Vagina (tissue), 2 donors: Measurements from ENCODE around the gene ZNF469. TPM values are rescaled to one million over a fixed set of nuclear protein-coding genes. Genes with fewer than 3 reads are reported as not detected.

Experiments used
- DNase-seq, 2 donors: peaks; one replicate each; pipeline ENCODE4 v3.0.0-alpha.2; 2017; ENCODE audit errors: extremely low spot score in 2 of 2
- H3K27ac ChIP-seq: fragments of 200-600 bp; sonication (generic); one replicate; pipeline ENCODE4 v1.5.1; 2019
- H3K27me3 ChIP-seq: fragments of 200-600 bp; sonication (generic); one replicate; pipeline ENCODE4 v1.5.1; 2019
- H3K36me3 ChIP-seq, 2 donors: fragments of 200-600 bp; sonication (generic); one replicate each; pipeline ENCODE4 v1.5.1; 2017 to 2019
- H3K4me1 ChIP-seq: fragments of 200-600 bp; sonication (generic); one replicate; pipeline ENCODE4 v1.5.1; 2019
- H3K4me3 ChIP-seq, 2 donors: fragments of 200-600 bp; sonication (generic); 1 replicate in 1 of 2; 2 replicates in 1 of 2; pipeline ENCODE4 v1.5.1; 2016 to 2019
- H3K9me3 ChIP-seq: fragments of 200-600 bp; sonication (generic); one replicate; pipeline ENCODE4 v1.5.1; 2019
- CTCF ChIP-seq, 3 experiments: fragments of 450-650 bp in 2 of 3; fragments of 200-600 bp in 1 of 3; sonication (generic) in 1 of 3; IDR thresholded peaks; one replicate each; pipeline ENCODE4 v1.5.1; 2017 to 2019; ENCODE audit warnings: antibody characterized with exemption in 3 of 3, mild to moderate bottlenecking in 2 of 3, moderate library complexity in 2 of 3
- POLR2A ChIP-seq, 2 donors: fragments of 450-650 bp; IDR thresholded peaks; one replicate each; pipeline ENCODE4 v1.6.1; 2017; ENCODE audit warnings: antibody characterized with exemption in 2 of 2, mild to moderate bottlenecking in 2 of 2, moderate library complexity in 2 of 2
- POLR2AphosphoS5 ChIP-seq, 2 donors: sonication (generic); formaldehyde crosslinking; IDR thresholded peaks; one replicate each; pipeline ENCODE4 v1.9.0; 2017; ENCODE audit warnings: antibody characterized with exemption in 2 of 2, mild to moderate bottlenecking in 2 of 2, low read depth in 1 of 2; ENCODE audit not compliant: insufficient read depth in 1 of 2
- intact Hi-C: fragments of 100-400 bp; cut with DNase I; formaldehyde crosslinking; loops from one replicate; pipeline ENCODE4 v1.15.1; 2023
- total RNA-seq: library from RNA; depleted of rRNA; stranded (reverse); fragments of >200 nt; gene quantifications from one replicate; pipeline ENCODE4 v1.2.3, GENCODE V29; 2016

The ZNF469 gene
- total RNA-seq, 1 donor from 2014 or later = 2.2 TPM

DNA sequence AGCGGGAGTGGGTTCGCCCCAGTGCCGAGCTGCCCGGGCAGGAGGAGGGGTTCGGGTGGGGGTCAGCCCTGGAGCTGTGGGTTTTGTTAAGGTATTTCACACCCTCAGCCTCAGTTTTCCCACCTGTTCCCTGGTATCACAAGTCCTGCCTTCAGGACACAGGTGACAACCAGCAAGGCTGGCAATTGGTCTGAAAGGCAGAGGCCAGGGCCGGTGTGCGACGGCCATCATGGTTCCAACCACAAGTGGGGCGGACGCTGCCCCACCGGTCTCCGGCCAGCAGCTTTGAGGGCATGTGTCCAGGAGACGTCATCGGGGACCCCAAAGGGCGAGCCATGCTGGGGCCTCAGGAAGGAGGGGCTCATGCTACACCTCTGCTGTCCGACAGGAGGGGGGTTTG, 10.8 kb downstream of the ZNF469 start:
- intact Hi-C loops = no loop called here
- TF ChIP-seq CTCF (IDR thresholded peaks at IDR 0.05) (no peak), POLR2A (IDR thresholded peaks at IDR 0.05) (no peak), POLR2AphosphoS5 (IDR thresholded peaks at IDR 0.05; ENCODE audit: insufficient read depth in 1 of 2, low read depth in 1 of 2) (no peak)
- Histone ChIP-seq H3K27me3 (no peaks in the 10 kb centered on the region), H3K36me3 (no peaks in the 10 kb centered on the region), H3K4me3 (no peak overlapping the region), H3K27ac (no peak overlapping the region), H3K4me1 (peaks cover 22% of the 10 kb centered on the region), H3K9me3 (no peaks in the 10 kb centered on the region)
- DNase-seq = no peak

GRCh38 chr16:88394426-88394825, 11.7 kb downstream of the ZNF469 start:
- Histone ChIP-seq H3K27me3 (no peaks in the 10 kb centered on the region), H3K9me3 (no peaks in the 10 kb centered on the region), H3K4me3 (no peak overlapping the region), H3K36me3 (no peaks in the 10 kb centered on the region), H3K4me1 (peaks cover 14% of the 10 kb centered on the region), H3K27ac (no peak overlapping the region)
- DNase-seq = no peak
- intact Hi-C loops = no loop called here
- TF ChIP-seq POLR2AphosphoS5 (IDR thresholded peaks at IDR 0.05; ENCODE audit: insufficient read depth in 1 of 2, low read depth in 1 of 2) (no peak), POLR2A (IDR thresholded peaks at IDR 0.05) (no peak), CTCF (IDR thresholded peaks at IDR 0.05) (no peak)

GRCh38 chr16:88395669-88396584, 13.2 kb downstream of the ZNF469 start:
- Histone ChIP-seq H3K4me3 (no peak overlapping the region), H3K27me3 (no peaks in the 10 kb centered on the region), H3K27ac (no peak overlapping the region), H3K36me3 (no peaks in the 10 kb centered on the region), H3K4me1 (no peaks in the 10 kb centered on the region), H3K9me3 (no peaks in the 10 kb centered on the region)
- intact Hi-C loops = no loop called here
- no peak for TF ChIP-seq CTCF (IDR thresholded peaks at IDR 0.05)
- TF ChIP-seq POLR2AphosphoS5 (IDR thresholded peaks at IDR 0.05; ENCODE audit: insufficient read depth in 1 of 2, low read depth in 1 of 2) = no peak
- no peak for TF ChIP-seq POLR2A (IDR thresholded peaks at IDR 0.05)
- DNase-seq = no peak

- Histone ChIP-seq H3K27ac (no peak overlapping the region), H3K9me3 (no peaks in the 10 kb centered on the region), H3K27me3 (no peaks in the 10 kb centered on the region), H3K36me3 (no peaks in the 10 kb centered on the region), H3K4me1 (no peaks in the 10 kb centered on the region), H3K4me3 (no peak overlapping the region)
- intact Hi-C loops = no loop called here
- TF ChIP-seq POLR2A (IDR thresholded peaks at IDR 0.05) (no peak), POLR2AphosphoS5 (IDR thresholded peaks at IDR 0.05; ENCODE audit: insufficient read depth in 1 of 2, low read depth in 1 of 2) (no peak), CTCF (IDR thresholded peaks at IDR 0.05) (no peak)
- no peak for DNase-seq
Observed at GRCh38 chr16:88398170-88398873, 15.6 kb downstream of the ZNF469 start.

GRCh38 chr16:88398874-88399178, 16.1 kb downstream of the ZNF469 start:
- intact Hi-C loops = no loop called here
- DNase-seq = no peak
- Histone ChIP-seq H3K4me1 (no peaks in the 10 kb centered on the region), H3K36me3 (no peaks in the 10 kb centered on the region), H3K27ac (no peak overlapping the region), H3K27me3 (no peaks in the 10 kb centered on the region), H3K9me3 (no peaks in the 10 kb centered on the region), H3K4me3 (no peak overlapping the region)
- TF ChIP-seq POLR2AphosphoS5 (IDR thresholded peaks at IDR 0.05; ENCODE audit: insufficient read depth in 1 of 2, low read depth in 1 of 2) (no peak), POLR2A (IDR thresholded peaks at IDR 0.05) (no peak), CTCF (IDR thresholded peaks at IDR 0.05) (no peak)
